ENCODE results near the gene LATS2.
"Not testable (repeated sequence)": the region's sequence is repeated elsewhere in the genome, so short reads cannot be mapped to it uniquely, and the experiment has no call there.

- not testable (repeated sequence) for TF ChIP-seq CTCF (IDR thresholded peaks at IDR 0.05 in 2 of 3, conservative IDR thresholded peaks at IDR 0.05 in 1 of 3; ENCODE audit: borderline replicate concordance in 1 of 3, insufficient read depth in 1 of 3, low read depth in 2 of 3, low read length in 2 of 3); MAX (IDR thresholded peaks at IDR 0.05); ZFX (IDR thresholded peaks at IDR 0.05); CEBPB (IDR thresholded peaks at IDR 0.05; ENCODE audit: low read depth); EZH2phosphoT487 (IDR thresholded peaks at IDR 0.05; ENCODE audit: borderline replicate concordance); SIN3A (IDR thresholded peaks at IDR 0.05; ENCODE audit: low read depth); ZNF274 (IDR thresholded peaks at IDR 0.05; ENCODE audit: low read depth, low read length)
Measured at GRCh38 chr13:20961663-20962062, 99.7 kb downstream of the LATS2 start.

Data from HCT116 (cell line).